ENCODE data around the gene MARCO.
"Not testable (repeated sequence)": the region's sequence is repeated elsewhere in the genome, so short reads cannot be mapped to it uniquely, and the experiment has no call there.

Gene MARCO

GRCh38 chr2:118929059-118929458, 12.9 kb upstream of the MARCO start:
- no peak for DNase-seq (ENCODE audit: low read depth)

- DNase-seq (ENCODE audit: low read depth): no peak
Observed at GRCh38 chr2:118932949-118933348, 9.0 kb upstream of the MARCO start.

GRCh38 chr2:118936306-118936705, 5.7 kb upstream of the MARCO start:
- DNase-seq (ENCODE audit: low read depth): no peak

GRCh38 chr2:118936936-118937335, 5.1 kb upstream of the MARCO start:
- no peak for DNase-seq (ENCODE audit: low read depth)

- no peak for DNase-seq (ENCODE audit: low read depth)
Observed at GRCh38 chr2:118937817-118938216, 4.2 kb upstream of the MARCO start.

- DNase-seq (ENCODE audit: low read depth): no peak
Observed at GRCh38 chr2:118939994-118940393, 2.0 kb upstream of the MARCO start.

GRCh38 chr2:118940486-118941120, 1.4 kb upstream of the MARCO start:
- DNase-seq (ENCODE audit: low read depth): no peak

- no peak for DNase-seq (ENCODE audit: low read depth)
Observed at GRCh38 chr2:118943286-118943685, 1.3 kb downstream of the MARCO start.

- DNase-seq (ENCODE audit: low read depth): no peak
Observed at GRCh38 chr2:118945881-118946280, 3.9 kb downstream of the MARCO start.

GRCh38 chr2:118948266-118948665, 6.3 kb downstream of the MARCO start:
- not testable (repeated sequence) for DNase-seq (ENCODE audit: low read depth)

GRCh38 chr2:118954297-118955060, 12.5 kb downstream of the MARCO start:
- DNase-seq (ENCODE audit: low read depth): no peak

- no peak for DNase-seq (ENCODE audit: low read depth)
Observed at GRCh38 chr2:118965737-118966136, 23.7 kb downstream of the MARCO start.

GRCh38 chr2:118967124-118967880, 25.3 kb downstream of the MARCO start:
- DNase-seq (ENCODE audit: low read depth): no peak

- DNase-seq (ENCODE audit: low read depth): no peak
Observed at GRCh38 chr2:118968042-118968441, 26.0 kb downstream of the MARCO start.

GRCh38 chr2:118968961-118969733, 27.2 kb downstream of the MARCO start:
- DNase-seq (ENCODE audit: low read depth): no peak

GRCh38 chr2:118969734-118970395, 27.9 kb downstream of the MARCO start:
- no peak for DNase-seq (ENCODE audit: low read depth)

- DNase-seq (ENCODE audit: low read depth): no peak
Observed at GRCh38 chr2:118970396-118971135, 28.6 kb downstream of the MARCO start.

GRCh38 chr2:118971245-118972122, 29.5 kb downstream of the MARCO start:
- no peak for DNase-seq (ENCODE audit: low read depth)

GRCh38 chr2:118973542-118973951, 31.6 kb downstream of the MARCO start:
- no peak for DNase-seq (ENCODE audit: low read depth)

All from CMK (cell line).